ENCODE results near the gene CUEDC1.

GRCh38 chr17:57902800-57903759 is 52.1 kb downstream of the CUEDC1 start:
- no peak for TF ChIP-seq CTCF (IDR thresholded peaks at IDR 0.05; ENCODE audit: insufficient read depth, low read length)
- TF ChIP-seq POLR2AphosphoS5 (IDR thresholded peaks at IDR 0.05; ENCODE audit: low read depth), result peak; percentile 55; the same call in 1 of the 2 replicates
- no peak for TF ChIP-seq REST (IDR thresholded peaks at IDR 0.05; ENCODE audit: insufficient replicate concordance, low read depth)
- TF ChIP-seq GABPA (IDR thresholded peaks at IDR 0.05; ENCODE audit: low read depth), result no peak
- peak; percentile 92 for TF ChIP-seq SPI1 (IDR thresholded peaks at IDR 0.05; ENCODE audit: borderline replicate concordance, low read depth)

All from HL-60 (cell line).